Measurements from ENCODE around the gene EHD3. TPM values are rescaled to one million over a fixed set of nuclear protein-coding genes. Genes with fewer than 3 reads are reported as not detected.

Gene EHD3
- total RNA-seq, 1 donor from 2014 or later = 4.0 TPM

DNA sequence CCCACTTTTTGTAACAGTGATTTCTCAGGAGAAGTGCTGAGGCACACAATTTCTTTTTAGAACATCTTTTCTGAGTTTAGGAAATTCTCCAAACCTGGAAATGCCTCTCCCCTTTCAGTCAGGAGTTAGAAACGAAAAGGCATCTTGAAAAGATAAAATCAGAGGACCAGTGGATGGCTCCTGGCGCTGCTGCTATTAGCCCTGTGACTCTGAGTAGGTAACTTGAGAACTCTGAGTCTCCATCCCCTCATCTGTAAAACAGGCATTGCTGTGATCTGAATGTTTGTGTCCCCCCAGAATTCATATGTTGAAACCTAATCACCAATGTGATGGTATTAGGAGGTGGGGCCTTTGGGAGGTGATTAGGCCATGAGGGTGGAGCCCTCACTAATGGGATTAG, 50.2 kb downstream of the EHD3 start:
- no peak for DNase-seq (ENCODE audit: low read depth in 2 of 2)

DNA sequence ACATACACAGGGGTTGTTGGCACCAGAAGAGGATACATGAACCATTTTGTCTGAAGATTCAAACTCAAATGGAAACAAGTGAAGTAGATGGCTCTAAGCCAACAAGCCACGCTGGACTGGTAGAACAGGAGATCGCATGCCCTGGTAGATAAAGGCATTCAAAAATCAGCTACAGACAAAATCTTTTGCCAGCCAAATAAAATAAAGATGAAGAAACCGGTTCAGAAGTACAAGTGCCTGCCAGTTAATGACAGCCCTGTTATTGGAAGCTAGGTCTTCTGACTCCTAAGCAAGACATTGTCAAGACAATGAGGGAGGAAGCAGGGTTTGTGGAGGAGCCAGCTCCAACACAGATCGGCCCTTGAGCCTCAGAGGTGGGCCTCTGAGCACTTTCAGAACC, 52.3 kb downstream of the EHD3 start:
- DNase-seq (ENCODE audit: low read depth in 2 of 2) = peak in 1 of 2 donors; percentile 43

DNA sequence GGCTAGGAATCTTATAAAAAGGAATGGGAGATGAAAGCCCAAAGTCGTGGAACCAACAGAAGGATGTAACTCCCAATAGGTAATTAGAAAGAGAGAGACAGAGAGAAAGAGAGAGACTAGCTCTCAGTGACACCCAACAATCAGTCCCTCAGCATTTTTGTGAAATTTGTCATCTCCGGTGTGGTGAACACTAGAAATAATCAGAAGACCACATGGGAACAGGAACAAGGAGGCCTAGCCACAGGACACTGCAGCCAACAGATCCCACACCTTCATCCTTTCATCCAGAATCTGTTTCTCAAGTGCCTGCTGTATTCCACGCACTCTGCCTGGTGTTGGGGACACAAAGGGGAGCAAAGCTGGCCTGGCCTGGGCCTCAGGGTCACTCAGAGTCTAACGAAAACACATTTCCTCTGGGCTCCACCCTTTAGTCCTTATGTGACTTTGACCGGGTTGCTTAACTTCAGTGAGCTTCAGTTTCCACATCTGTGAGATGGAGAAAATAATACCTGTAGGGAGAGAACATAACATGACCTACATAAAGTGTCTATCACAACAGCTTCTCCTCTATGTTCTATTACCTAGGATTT, 53.1 kb downstream of the EHD3 start:
- no peak for DNase-seq (ENCODE audit: low read depth in 2 of 2)

DNA sequence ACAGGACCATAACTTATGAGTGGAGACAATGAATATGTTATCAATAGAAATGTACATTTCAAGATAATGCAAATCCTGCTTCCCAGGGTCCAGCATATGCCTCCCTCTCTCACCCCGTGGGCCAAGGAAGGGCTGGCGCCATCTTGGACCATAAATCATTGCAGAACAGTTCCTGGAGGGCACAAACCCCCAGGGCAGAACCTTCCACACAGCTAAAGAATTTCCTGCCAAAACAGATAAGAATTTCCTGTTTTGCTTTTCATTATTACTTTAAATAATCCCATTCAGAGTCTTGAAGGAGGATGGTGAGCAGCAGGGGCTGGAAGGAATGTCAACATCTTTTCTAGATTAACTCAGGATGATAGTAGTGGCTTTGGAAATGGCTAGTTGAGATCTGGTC, 53.7 kb downstream of the EHD3 start:
- DNase-seq (ENCODE audit: low read depth in 2 of 2) = peak in 1 of 2 donors; percentile 33

DNA sequence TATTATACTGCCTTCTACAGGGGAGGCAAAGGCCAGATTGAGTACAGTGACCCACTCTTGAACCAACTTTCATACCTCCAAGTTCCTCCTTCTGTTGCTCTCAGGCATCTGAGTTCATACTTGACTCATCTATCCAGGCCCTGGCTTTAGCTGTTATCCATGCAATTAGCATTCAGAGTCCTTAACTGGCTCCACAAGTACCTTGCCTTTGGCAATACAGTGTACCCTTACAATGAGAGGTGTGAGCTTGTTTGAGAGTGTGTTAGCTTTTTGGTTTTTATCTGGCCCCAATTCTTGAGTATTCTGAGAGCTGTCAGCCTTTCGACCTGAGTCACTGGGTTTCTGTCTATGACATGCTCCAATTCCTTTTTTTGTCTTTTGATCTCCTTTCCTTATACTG, 60.2 kb downstream of the EHD3 start:
- no peak for DNase-seq (ENCODE audit: low read depth in 2 of 2)

DNA sequence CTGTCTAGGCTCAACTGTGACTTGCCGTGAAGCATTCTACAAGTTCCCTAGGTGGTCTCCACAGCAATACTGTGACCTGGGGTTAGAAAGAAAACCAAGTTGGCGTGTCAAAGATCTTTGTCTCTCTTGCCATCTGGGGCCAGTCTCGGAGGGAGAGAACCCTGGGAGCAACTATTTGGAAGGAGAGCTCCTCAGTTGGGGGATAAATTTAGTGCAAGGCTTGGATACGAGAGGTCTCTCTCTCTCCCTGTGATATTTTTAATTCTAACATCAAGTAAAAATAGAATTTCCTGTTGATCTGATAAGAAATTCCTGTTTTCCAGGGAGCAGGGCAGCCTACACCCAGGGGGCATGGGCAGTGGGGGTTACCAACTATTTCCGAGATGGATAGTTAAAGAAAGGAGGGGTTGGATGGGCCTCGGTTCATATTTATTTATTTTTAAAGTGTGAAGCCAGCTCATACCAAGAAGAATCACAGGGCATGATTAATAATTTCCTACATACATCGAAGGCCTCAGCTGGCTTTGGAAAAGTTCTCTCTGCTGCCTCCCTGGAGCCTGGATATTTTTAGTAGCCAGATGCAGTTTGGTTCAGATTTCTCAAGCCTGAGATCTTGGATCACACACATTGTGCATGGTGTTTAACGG, 62.8 kb downstream of the EHD3 start:
- DNase-seq (ENCODE audit: low read depth in 2 of 2) = peak in 1 of 2 donors; percentile 34

DNA sequence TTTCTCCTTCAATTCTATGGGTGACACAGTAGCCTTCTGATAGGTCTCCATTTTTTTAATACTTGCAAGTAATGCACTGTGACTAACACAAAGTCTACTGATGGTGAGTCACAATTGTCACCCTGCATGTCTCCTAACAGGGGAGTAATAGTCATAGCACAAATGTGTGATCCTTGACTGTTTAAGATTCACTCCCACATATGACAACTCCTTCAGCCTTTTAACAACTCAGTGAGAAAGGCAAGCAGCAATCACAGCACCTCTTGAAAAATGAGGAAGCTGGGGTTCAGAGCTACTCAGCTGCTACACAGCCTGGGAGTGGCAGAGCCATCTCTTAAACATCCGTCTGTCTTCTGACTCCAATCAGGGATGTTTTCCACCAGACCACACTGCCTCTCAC, 63.8 kb downstream of the EHD3 start:
- no peak for DNase-seq (ENCODE audit: low read depth in 2 of 2)

DNA sequence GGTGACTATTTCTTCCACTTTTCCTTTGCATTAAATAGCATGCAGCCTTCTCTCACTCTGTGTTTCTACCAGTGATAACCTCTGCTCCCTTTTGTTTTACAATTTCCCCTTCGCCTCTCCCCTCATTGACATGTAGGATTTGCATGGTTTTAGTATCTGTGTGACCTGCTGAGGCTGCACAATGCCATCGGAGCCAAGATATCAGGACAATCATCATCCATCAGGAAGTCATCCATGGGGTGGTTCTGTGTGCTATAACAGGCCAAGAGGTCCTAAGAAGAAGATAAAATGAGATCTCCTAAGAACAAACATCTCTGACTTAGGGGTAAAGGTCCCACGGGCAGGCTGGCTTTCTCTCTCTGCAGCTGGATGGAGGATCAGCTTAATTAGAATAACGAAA, 65.6 kb downstream of the EHD3 start:
- DNase-seq (ENCODE audit: low read depth in 2 of 2) = no peak

DNA sequence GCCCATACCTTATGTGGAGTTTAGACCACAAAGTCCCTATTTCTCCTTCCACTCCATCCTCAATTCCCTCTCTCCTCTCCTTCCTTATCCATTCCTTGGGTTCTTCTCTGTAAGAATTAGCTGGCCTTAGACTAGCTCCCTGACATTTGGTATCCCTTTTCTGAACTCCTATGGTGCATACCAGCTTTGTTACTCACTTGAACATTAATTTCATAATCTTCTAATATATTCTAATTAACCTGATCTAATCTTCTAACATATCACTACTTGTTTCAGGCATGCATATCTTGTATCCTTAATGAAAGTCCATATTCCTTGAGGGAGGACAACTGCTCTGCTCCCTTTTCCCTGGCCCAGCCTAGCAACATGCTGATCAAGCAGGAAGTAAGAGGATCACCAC, 66.4 kb downstream of the EHD3 start:
- DNase-seq (ENCODE audit: low read depth in 2 of 2) = no peak

DNA sequence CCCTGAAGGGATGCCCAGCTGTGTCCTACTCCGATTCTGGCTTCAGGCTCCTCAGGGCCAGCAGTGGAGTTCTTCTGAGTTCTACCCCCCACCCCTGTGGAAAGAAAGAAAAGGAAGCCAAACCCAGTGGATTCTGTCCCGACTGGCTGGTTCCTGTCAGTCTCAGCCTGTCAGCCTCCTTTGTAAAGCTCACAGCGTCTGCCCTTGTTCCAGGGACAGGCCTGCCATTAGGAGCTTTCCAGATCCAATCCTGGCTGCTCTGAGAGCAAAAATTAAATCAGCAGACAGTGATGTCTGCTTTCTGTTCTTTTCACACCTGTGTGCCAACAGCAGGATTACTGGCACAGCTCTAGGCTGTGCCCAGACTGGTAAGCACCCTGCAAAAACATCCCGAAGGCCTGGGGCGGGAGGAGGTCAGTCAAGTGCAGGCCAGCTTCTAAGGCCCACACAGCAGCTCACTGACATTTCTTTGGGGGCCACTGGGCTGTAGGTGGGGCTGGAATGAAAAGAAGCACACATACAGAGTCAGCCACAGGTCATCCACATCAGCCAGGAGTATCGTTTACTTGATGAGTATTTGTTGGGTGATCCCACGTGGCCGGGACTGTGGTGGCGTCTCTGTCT, 69.1 kb downstream of the EHD3 start:
- DNase-seq (ENCODE audit: low read depth in 2 of 2) = no peak

DNA sequence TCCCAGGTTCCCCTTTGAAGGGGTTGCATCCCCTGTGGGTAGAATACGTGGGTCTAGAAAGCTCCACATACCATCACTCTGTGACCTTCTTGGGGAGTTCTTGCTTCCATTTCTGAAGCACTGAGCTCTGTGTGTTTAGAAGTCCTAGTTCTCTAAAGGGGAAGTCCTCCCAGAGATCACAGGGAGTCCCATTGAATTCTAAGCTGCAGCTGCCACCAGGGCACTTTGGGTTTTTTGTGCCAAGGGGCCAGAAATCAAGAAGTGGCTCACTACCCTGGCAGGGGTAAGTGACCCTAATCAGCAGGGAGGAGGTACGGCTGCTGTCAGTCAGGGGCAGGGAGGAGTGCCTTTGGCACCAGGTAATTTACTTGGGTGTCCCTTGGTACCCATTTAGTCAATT, 70.9 kb downstream of the EHD3 start:
- DNase-seq (ENCODE audit: low read depth in 2 of 2) = no peak

DNA sequence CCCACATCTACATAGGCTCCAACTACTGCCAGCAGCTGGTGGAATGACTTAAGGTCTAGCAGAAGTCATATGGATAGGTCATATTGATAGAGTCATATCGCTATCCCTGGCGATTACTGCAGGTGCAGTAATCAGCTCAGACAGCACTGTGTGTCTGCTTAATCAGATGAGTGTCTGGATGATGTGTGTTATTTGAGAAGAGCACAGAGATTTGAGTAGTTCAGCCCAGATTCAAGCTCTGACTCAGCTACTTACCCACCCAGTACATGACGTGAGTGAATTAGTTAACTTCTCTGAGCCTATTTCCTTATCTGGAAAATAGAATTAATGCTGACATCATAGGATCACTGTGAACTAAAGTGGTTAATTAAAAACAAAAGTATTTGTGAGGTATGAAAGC, 78.9 kb downstream of the EHD3 start:
- DNase-seq (ENCODE audit: low read depth in 2 of 2) = no peak

DNA sequence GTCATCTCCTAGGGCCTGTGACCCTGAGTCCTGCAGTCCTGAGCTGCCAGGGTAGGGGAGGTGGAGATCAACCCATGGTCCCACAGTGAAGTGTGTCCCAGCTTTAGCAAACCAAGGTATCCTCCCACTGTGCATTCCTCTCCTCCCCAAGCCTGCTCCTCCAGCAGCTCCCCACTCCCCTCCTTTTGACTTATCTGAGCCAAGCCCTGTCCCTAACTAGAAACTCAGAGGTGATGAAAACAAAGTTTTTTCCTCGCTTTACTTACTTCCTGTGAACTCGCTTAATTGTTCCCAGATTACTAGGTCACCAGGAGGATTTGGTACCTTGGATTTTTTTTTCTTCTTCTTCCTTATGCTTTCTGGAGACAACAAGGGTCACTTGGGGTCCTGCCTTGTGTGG, 80.8 kb downstream of the EHD3 start:
- DNase-seq (ENCODE audit: low read depth in 2 of 2) = no peak

DNA sequence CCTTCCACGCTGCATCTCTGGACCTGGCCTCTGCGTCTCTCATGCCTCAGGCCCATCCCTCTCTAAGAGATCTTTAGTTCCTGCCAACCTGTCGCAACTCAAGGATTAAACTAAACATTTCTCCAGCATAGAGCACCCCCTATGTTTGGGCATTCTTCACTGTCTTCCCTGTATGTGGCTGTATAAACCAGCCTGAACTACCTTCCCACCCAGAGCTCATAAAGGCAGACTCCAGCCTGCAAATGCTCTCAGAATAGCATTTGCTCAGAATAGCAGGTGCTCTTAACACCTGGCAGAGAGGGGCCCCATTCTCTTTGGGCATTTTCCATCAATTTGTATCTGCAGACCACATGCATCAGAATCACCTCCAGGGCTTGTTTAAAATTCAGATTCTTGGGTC, 83.4 kb downstream of the EHD3 start:
- no peak for DNase-seq (ENCODE audit: low read depth in 2 of 2)

DNA sequence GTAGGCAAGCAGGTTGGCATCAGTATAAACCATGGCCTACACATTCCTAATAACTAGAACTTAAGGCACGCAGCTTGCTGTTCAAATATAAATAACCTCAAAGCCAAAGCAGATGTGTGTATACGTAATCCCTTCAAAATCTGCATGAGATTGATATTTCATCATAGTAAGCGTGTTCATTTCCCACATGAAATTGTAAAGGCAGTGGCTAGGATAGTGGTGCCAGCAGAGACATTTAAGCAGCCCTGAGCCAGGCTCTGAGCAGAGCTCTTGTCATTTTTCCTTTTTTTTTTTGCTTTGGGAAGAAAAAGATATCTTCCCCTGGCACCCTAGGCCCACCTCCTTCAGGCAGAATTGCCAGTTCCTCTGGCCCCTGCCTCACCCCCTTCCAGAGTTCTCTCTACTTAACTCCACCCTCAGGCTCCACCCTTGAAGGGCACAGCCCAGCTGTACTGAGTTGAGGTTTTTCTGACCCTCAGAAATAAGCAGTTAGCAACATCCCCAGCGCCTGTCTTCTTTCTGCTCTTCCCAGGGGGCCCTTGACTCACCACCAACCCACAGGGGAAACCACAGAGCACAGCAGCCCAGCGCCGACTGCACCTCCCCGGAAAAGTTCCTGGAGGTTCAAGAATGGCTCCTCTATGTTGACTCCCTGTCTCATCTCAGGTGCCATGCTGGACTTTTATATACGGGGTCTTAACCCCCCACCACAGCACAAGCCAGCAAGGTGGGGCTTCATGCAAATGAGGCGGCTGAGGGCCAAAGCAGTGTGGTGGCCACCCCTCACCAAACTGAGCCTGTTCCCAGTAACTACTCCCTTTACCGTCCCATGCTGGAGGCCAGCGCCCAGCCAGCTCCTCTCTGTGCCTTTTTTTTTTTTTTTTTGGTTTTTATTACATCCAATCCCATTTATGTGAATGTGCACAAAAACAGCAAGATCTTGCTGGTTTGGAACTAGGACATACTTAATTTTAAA, 84.7 kb downstream of the EHD3 start:
- DNase-seq (ENCODE audit: low read depth in 2 of 2) = no peak

Other genes starting within 250 kb of the EHD3 start
- 0.39 and 1.3 TPM in 2 replicates for gene GALNT14, start 95.7 kb upstream of the EHD3 start, total RNA-seq
- gene CAPN14, start 16.6 kb upstream of the EHD3 start, total RNA-seq = under 0.01 TPM in 2 replicates
- not detected in 2 replicates for gene XDH, start 180.6 kb downstream of the EHD3 start, total RNA-seq